SJCRH30 (cell line): Measurements from ENCODE around the gene PDK3. TPM values are rescaled to one million over a fixed set of nuclear protein-coding genes. Genes with fewer than 3 reads are reported as not detected.

Source experiments
- DNase-seq, 2 experiments: peaks; one replicate each; pipeline ENCODE4 v3.0.0-alpha.2; 2015 to 2020
- H3K27ac ChIP-seq: fragments of 250-450 bp; sonication (Bioruptor Pico); 2 replicates; pipeline ENCODE4 v1.5.1; 2020; ENCODE audit warnings: mild to moderate bottlenecking, moderate library complexity
- H3K27me3 ChIP-seq: fragments of 250-450 bp; sonication (Bioruptor Pico); 2 replicates; pipeline ENCODE4 v1.5.1; 2020; ENCODE audit warnings: mild to moderate bottlenecking, moderate library complexity
- H3K36me3 ChIP-seq: fragments of 250-450 bp; sonication (Bioruptor Pico); 2 replicates; pipeline ENCODE4 v1.5.1; 2020; ENCODE audit warnings: mild to moderate bottlenecking, moderate library complexity
- H3K4me1 ChIP-seq: fragments of 250-450 bp; sonication (Bioruptor Pico); 2 replicates; pipeline ENCODE4 v1.5.1; 2020; ENCODE audit warnings: mild to moderate bottlenecking, moderate library complexity
- H3K4me3 ChIP-seq: fragments of 250-450 bp; sonication (Bioruptor Pico); 2 replicates; pipeline ENCODE4 v1.5.1; 2020; ENCODE audit warnings: mild to moderate bottlenecking, moderate library complexity
- H3K9me3 ChIP-seq: fragments of 250-450 bp; sonication (Bioruptor Pico); replicated peaks from 2 replicates; pipeline ENCODE4 v1.5.1; 2020; ENCODE audit warnings: mild to moderate bottlenecking, moderate library complexity
- total RNA-seq: library from RNA; depleted of rRNA; stranded (reverse); fragments of >200 nt; shearing (Covaris generic); gene quantifications from 2 replicates; pipeline ENCODE4 v1.2.3, GENCODE V29; 2014

The PDK3 gene
- total RNA-seq, 1 experiment from 2014 or later: 23.0 TPM

- Histone ChIP-seq H3K4me3 (peak overlapping the region; percentile 76), H3K9me3 (no peaks in the 10 kb centered on the region), H3K36me3 (no peaks in the 10 kb centered on the region), H3K27ac (peak overlapping the region; percentile 30; the same call in 1 of the 2 replicates), H3K4me1 (no peaks in the 10 kb centered on the region), H3K27me3 (no peaks in the 10 kb centered on the region)
- DNase-seq: peak in 1 of 2 experiments; percentile 16
These were observed 413 bp downstream of the PDK3 start for GRCh38 chrX:24465532-24465865.

GRCh38 chrX:24466025-24466424 lies 939 bp downstream of the PDK3 start:
- H3K27ac ChIP-seq: no peak overlapping the region
- no peaks in the 10 kb centered on the region for H3K27me3 ChIP-seq
- no peaks in the 10 kb centered on the region for H3K36me3 ChIP-seq
- no peak for DNase-seq
- H3K4me3 ChIP-seq: peak overlapping the region; percentile 76
- no peaks in the 10 kb centered on the region for H3K4me1 ChIP-seq
- H3K9me3 ChIP-seq: no peaks in the 10 kb centered on the region

DNA sequence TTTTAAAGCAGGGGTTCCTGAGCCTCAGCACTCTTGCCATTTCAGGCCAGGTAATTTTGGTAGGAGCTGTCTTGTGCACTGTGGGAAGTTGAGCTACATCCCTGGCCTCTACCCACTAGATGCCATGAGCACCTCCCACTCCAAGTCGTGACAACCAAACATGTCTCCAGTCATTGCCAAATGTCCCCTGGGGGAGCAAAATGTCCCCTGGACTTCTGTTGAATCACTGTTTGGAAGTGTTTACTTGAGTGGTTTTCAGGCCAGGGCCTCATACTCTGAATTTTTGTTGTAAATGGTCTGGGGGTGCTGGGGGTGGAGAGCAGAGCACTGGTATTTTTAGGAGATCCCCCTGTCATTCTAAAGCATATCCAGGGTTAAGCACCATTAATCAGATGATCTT lies 3.2 kb downstream of the PDK3 start:
- H3K36me3 ChIP-seq: no peaks in the 10 kb centered on the region
- no peaks in the 10 kb centered on the region for H3K9me3 ChIP-seq
- DNase-seq: no peak
- no peaks in the 10 kb centered on the region for H3K27me3 ChIP-seq
- H3K4me1 ChIP-seq: no peaks in the 10 kb centered on the region
- no peak overlapping the region for H3K27ac ChIP-seq
- H3K4me3 ChIP-seq: no peak overlapping the region

- no peaks in the 10 kb centered on the region for H3K9me3 ChIP-seq
- peaks cover 6% of the 10 kb centered on the region; the same call in 1 of the 2 replicates for H3K4me1 ChIP-seq
- no peak overlapping the region for H3K4me3 ChIP-seq
- H3K27me3 ChIP-seq: no peaks in the 10 kb centered on the region
- no peaks in the 10 kb centered on the region for H3K36me3 ChIP-seq
- H3K27ac ChIP-seq: no peak overlapping the region
- DNase-seq: no peak
These were observed 6.7 kb downstream of the PDK3 start for GRCh38 chrX:24471808-24472207.

- Histone ChIP-seq H3K4me3 (no peak overlapping the region), H3K27me3 (no peaks in the 10 kb centered on the region), H3K4me1 (peaks cover 6% of the 10 kb centered on the region; the same call in 1 of the 2 replicates), H3K9me3 (no peaks in the 10 kb centered on the region), H3K27ac (peak overlapping the region; percentile 35), H3K36me3 (no peaks in the 10 kb centered on the region)
- peak in 1 of 2 experiments; percentile 5 for DNase-seq
These were observed 10.4 kb downstream of the PDK3 start for GRCh38 chrX:24475480-24475879.

DNA sequence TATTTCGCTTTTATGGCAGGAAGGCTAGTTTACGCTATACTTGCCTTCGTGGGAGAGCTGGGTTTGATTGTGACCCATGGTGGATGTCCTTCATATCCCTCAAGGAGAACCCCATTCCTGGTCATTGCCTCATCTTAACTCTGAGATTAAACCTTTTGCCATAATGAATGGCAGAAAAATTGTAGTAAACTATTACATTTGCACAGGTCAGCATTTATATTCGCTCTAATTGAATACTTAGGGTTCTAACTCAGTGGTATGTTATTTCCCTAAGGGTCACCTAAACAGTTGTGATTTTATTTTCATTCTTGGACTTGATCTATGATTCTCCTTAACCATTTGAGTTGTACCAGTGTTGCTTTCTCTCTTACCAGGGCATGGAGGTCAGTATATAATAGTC lies 13.4 kb downstream of the PDK3 start:
- Histone ChIP-seq H3K4me1 (peaks cover 6% of the 10 kb centered on the region; the same call in 1 of the 2 replicates), H3K27me3 (no peaks in the 10 kb centered on the region), H3K36me3 (no peaks in the 10 kb centered on the region), H3K4me3 (no peak overlapping the region), H3K27ac (no peak overlapping the region), H3K9me3 (no peaks in the 10 kb centered on the region)
- DNase-seq: no peak

- H3K4me1 ChIP-seq: peaks cover 6% of the 10 kb centered on the region; the same call in 1 of the 2 replicates
- DNase-seq: no peak
- no peaks in the 10 kb centered on the region for H3K36me3 ChIP-seq
- no peak overlapping the region for H3K4me3 ChIP-seq
- H3K27me3 ChIP-seq: no peaks in the 10 kb centered on the region
- no peaks in the 10 kb centered on the region for H3K9me3 ChIP-seq
- H3K27ac ChIP-seq: no peak overlapping the region
These were observed 14.8 kb downstream of the PDK3 start for GRCh38 chrX:24479924-24480323.

- Histone ChIP-seq H3K27me3 (no peaks in the 10 kb centered on the region), H3K9me3 (no peaks in the 10 kb centered on the region), H3K4me3 (no peak overlapping the region), H3K4me1 (peaks cover 6% of the 10 kb centered on the region; the same call in 1 of the 2 replicates), H3K36me3 (no peaks in the 10 kb centered on the region), H3K27ac (no peak overlapping the region)
- no peak for DNase-seq
These were observed 15.3 kb downstream of the PDK3 start for GRCh38 chrX:24480400-24480865.

- no peak for DNase-seq
- Histone ChIP-seq H3K4me3 (no peak overlapping the region), H3K27me3 (no peaks in the 10 kb centered on the region), H3K9me3 (no peaks in the 10 kb centered on the region), H3K4me1 (no peaks in the 10 kb centered on the region), H3K36me3 (no peaks in the 10 kb centered on the region), H3K27ac (no peak overlapping the region)
These were observed 17.8 kb downstream of the PDK3 start for GRCh38 chrX:24482823-24483415.

DNA sequence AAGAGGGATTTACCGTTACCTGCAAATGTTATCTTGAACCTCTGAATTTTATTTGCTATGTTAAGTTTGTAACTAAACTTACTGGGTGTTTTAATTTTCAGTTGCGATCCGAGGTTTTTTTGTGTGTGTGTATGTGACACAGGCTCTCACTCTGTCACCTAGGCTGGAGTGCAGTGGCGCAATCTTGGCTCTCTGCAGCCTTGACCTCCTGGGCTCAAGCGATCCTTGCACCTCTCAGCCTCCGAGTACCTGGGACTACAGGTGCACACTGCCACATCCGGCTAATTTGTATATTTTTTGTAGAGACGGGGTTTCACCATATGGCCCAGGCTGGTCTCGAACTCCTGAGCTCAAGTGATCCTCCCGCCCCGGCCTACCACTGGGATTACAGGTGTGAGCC lies 18.5 kb downstream of the PDK3 start:
- no peak overlapping the region for H3K4me3 ChIP-seq
- H3K27me3 ChIP-seq: no peaks in the 10 kb centered on the region
- no peaks in the 10 kb centered on the region for H3K9me3 ChIP-seq
- DNase-seq: no peak
- no peaks in the 10 kb centered on the region for H3K36me3 ChIP-seq
- no peak overlapping the region for H3K27ac ChIP-seq
- no peaks in the 10 kb centered on the region for H3K4me1 ChIP-seq

DNA sequence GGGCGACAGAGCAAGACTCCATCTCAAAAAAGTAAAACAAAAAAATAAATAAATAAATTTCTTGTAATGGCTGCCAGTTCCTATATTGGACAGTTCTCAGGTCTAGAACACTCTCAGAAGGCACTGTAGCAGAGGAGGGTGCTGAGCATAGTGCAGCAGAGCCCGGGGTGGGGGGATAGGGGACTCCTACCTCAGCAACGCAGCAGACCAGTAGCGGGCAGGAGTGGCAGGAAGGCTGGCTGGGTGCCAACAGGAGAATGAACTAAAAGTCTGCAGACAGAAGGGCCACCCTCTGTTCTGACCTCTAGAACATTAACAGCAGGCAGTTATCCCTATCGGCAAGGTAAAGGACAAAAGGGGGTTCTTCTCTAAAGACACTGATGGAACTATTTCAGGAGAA lies 20.2 kb downstream of the PDK3 start:
- Histone ChIP-seq H3K27ac (no peak overlapping the region), H3K36me3 (no peaks in the 10 kb centered on the region), H3K27me3 (no peaks in the 10 kb centered on the region), H3K9me3 (no peaks in the 10 kb centered on the region), H3K4me1 (no peaks in the 10 kb centered on the region), H3K4me3 (no peak overlapping the region)
- no peak for DNase-seq

DNA sequence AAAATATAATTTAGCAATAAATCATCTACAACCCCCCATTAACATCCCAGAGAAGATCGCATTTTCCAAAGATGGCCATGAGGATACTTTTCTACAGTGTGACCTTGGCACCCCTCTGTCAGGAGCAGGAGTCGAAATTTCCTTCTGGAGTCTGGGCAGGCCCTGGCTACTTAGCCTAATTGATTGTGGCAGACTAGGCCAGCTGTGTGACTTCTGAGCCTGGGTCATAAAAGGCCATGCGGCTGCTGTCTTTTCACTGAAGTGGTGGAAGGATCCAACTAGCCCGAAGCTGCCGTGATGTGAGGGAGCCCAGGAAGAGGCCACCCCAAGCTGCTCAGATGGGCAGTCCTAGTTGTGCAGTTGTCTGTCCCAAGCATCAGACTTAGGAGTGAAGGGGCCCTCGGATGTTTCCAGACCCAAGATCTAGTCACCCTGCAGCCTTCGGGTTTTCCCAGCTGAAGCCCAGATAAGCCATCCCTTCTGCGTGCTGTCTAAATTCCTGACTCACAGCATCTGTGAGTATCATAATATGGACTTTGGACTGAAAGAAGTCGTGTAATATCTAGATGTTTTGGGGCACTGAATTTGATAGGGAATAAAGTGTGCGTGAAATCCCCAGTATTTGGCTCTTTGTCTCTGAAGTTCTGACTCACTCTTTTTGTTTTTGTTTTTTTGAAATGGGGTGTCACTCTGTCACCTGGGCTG lies 21.0 kb downstream of the PDK3 start:
- no peaks in the 10 kb centered on the region for H3K27me3 ChIP-seq
- DNase-seq: no peak
- H3K4me1 ChIP-seq: no peaks in the 10 kb centered on the region
- H3K4me3 ChIP-seq: no peak overlapping the region
- no peaks in the 10 kb centered on the region for H3K36me3 ChIP-seq
- no peaks in the 10 kb centered on the region for H3K9me3 ChIP-seq
- no peak overlapping the region for H3K27ac ChIP-seq

GRCh38 chrX:24487571-24487970 lies 22.5 kb downstream of the PDK3 start:
- no peak for DNase-seq
- Histone ChIP-seq H3K36me3 (no peaks in the 10 kb centered on the region), H3K4me3 (no peak overlapping the region), H3K27ac (no peak overlapping the region), H3K4me1 (no peaks in the 10 kb centered on the region), H3K9me3 (no peaks in the 10 kb centered on the region), H3K27me3 (no peaks in the 10 kb centered on the region)

DNA sequence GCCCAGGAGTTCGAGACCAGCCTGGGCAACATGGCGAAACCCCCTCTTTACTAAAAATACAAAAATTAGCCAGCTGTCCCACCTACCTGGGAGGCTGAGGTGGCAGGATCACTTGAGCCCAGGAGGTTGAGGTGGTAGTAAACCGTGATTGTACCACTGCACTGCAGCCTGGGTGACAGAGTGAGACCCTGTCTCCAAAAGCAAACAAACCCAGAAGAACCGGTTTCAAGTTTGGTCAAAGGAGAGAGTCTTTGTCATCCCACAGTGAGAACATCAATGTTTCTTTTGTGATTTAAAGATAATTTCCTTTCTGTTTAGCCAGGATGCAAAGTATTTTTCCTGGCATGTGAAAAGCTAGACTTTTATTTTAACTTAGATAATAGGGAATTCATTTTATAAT lies 26.7 kb downstream of the PDK3 start:
- Histone ChIP-seq H3K9me3 (no peaks in the 10 kb centered on the region), H3K4me1 (peaks cover 4% of the 10 kb centered on the region; the same call in 1 of the 2 replicates), H3K27me3 (no peaks in the 10 kb centered on the region), H3K27ac (no peak overlapping the region), H3K4me3 (no peak overlapping the region), H3K36me3 (no peaks in the 10 kb centered on the region)
- no peak for DNase-seq

GRCh38 chrX:24493740-24494581 lies 28.9 kb downstream of the PDK3 start:
- H3K4me3 ChIP-seq: no peak overlapping the region
- H3K27me3 ChIP-seq: no peaks in the 10 kb centered on the region
- no peak for DNase-seq
- H3K4me1 ChIP-seq: peaks cover 4% of the 10 kb centered on the region; the same call in 1 of the 2 replicates
- no peaks in the 10 kb centered on the region for H3K36me3 ChIP-seq
- H3K9me3 ChIP-seq: no peaks in the 10 kb centered on the region
- H3K27ac ChIP-seq: no peak overlapping the region
